ENCODE data around the gene ATXN3.

- TF ChIP-seq CTCF (IDR thresholded peaks at IDR 0.05): no peak
- no peak for TF ChIP-seq ZFX (IDR thresholded peaks at IDR 0.05; ENCODE audit: borderline replicate concordance)
These were observed 72.9 kb downstream of the ATXN3 start for GRCh38 chr14:92033433-92033832.
